ENCODE measurements around the gene SPPL2B. TPM values are rescaled to one million over a fixed set of nuclear protein-coding genes. Genes with fewer than 3 reads are reported as not detected.

Gene SPPL2B
- polyA plus RNA-seq, 3 donors from 2014 or later: 6.9 to 16.4 (median 12.5) TPM

- peak overlapping the region in 1 of 5 donors; percentile 33 for H3K4me3 Mint-ChIP-seq
- H3K4me1 Mint-ChIP-seq: peaks cover 6 to 19% of the 10 kb centered on the region in 2 donors
Observed at GRCh38 chr19:2307518-2308012, 20.9 kb upstream of the SPPL2B start.

DNA sequence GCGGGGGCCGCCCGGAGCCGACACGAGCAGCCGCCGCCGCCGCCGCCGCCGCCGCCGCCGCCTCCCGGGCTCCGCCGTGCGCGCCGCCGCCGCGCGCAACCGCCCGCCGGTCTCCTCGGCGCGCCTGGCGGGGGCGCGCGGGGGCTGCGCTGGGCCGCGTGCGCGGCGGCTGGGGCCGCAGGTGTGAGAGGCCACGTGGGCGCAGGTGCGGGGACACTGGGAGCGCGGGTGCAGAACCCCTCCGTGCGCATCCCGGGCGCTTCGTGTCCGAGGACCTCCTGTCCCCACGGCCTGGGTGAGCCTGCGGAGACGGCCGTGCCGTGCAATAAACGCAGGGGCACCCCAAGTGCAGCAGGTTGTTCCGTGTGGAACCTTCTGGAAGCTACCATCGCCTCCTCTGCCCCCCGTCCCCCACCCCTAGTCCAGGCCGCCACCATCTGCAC lies 20.3 kb upstream of the SPPL2B start, which contains the start of gene LINGO3:
TSS of gene LINGO3 (minus strand) at position 41 of the 443 bp plus-strand sequence. CDS start 16,378 bp downstream, outside the sequence.
- H3K27ac Mint-ChIP-seq: peak within 1 kb of the TSS in 2 of 6 donors; percentile 27 to 42
- H3K4me3 Mint-ChIP-seq: peak within 1 kb of the TSS in 3 of 5 donors; percentile 60 to 76 (median 70)
- no peak for DNase-seq
- H3K36me3 Mint-ChIP-seq: no peaks in the 10 kb centered on the region
- H3K27me3 Mint-ChIP-seq (ENCODE audit: low read depth in 3 of 3): peaks cover 24 to 39% (median 29%) of the 10 kb centered on the region in 3 donors
- H3K9me3 Mint-ChIP-seq: no peaks in the 10 kb centered on the region
- peaks cover under 1 to 14% of the 10 kb centered on the region in 2 donors for H3K4me1 Mint-ChIP-seq

More at GRCh38 chr19:2307518-2308012, 20.9 kb upstream of the SPPL2B start:
- DNase-seq: no peak
- Mint-ChIP-seq H3K27me3 (ENCODE audit: low read depth in 3 of 3) (peaks cover 21 to 43% (median 29%) of the 10 kb centered on the region in 3 donors), H3K27ac (no peak overlapping the region), H3K9me3 (no peaks in the 10 kb centered on the region), H3K36me3 (no peaks in the 10 kb centered on the region)

- Mint-ChIP-seq H3K27ac (no peak overlapping the region), H3K36me3 (peaks cover 0 to 4% (median under 1%) of the 10 kb centered on the region in 3 donors), H3K4me3 (no peak overlapping the region), H3K4me1 (peaks cover 0 to 5% of the 10 kb centered on the region in 2 donors), H3K9me3 (peaks cover 0 to 2% (median 1%) of the 10 kb centered on the region in 6 donors), H3K27me3 (ENCODE audit: low read depth in 3 of 3) (peaks cover 23 to 37% (median 25%) of the 10 kb centered on the region in 3 donors)
- no peak for DNase-seq
Observed at GRCh38 chr19:2309734-2310362, 18.6 kb upstream of the SPPL2B start.

DNA sequence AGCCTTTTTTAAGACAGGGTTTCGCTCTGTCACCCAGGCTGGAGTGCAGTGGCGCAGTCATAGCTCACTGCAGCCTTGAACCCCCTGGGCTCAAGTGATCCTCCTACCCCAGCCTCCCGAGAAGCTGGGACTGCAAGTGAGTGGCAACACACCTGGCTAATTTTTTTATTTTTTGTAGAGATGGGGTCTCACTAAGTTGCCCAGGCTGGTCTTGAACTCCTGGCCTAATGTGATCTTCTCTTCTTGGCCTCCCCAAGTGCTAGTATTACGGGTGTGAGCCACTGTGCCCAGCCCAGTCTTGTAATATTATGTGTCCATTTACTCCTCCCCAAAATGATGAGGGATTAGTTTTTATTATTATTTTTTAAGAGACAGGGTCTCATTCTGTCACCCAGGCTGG lies 17.4 kb upstream of the SPPL2B start:
- Mint-ChIP-seq H3K4me1 (peaks cover 7 to 11% of the 10 kb centered on the region in 2 donors), H3K36me3 (peaks cover 0 to 8% (median 6%) of the 10 kb centered on the region in 3 donors), H3K4me3 (no peak overlapping the region), H3K27ac (no peak overlapping the region), H3K27me3 (ENCODE audit: low read depth in 3 of 3) (peaks cover 25 to 32% (median 26%) of the 10 kb centered on the region in 3 donors), H3K9me3 (peaks cover 0 to 10% (median 7%) of the 10 kb centered on the region in 6 donors)
- no peak for DNase-seq

DNA sequence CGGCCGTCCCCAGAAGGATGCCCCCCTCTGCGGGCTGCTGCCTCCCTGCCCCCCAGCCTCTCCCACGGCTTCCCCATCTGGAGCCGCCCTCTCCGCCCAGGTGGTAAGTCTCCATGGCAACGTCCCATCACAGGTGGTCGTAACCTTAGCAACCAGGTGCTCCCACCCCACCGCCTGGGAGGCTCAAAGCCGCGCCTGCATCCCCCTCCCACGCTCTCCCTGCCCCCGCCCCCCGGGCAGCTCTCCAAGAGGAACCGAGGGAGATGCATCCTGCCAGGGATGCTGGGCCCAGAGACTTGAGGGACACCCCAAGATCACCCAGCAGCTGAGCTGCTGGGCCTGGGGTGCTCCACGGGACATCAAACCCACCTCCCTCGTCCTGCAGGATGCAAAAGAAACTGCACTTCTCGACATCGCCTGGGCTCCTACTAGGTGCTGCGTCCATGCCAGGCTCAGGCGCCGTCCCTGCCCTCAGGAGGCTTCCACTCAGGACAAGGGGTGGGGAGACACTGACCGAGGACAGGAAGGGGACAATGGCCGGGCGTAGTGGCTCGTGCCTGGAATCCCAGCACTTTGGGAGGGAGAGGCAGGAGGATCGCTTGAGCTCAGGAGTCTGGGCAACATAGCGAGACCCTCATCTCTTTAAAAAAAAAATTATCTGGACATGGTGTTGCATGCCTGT lies 15.5 kb upstream of the SPPL2B start:
- Mint-ChIP-seq H3K27me3 (ENCODE audit: low read depth in 3 of 3) (peaks cover 16 to 24% (median 20%) of the 10 kb centered on the region in 3 donors), H3K4me3 (peak overlapping the region in 1 of 5 donors; percentile 7), H3K27ac (no peak overlapping the region), H3K9me3 (peaks cover 0 to 10% (median 7%) of the 10 kb centered on the region in 6 donors), H3K36me3 (peaks cover 0 to 8% (median 6%) of the 10 kb centered on the region in 3 donors), H3K4me1 (peaks cover 8 to 11% of the 10 kb centered on the region in 2 donors)
- no peak for DNase-seq

- Mint-ChIP-seq H3K4me1 (peaks cover 5 to 8% of the 10 kb centered on the region in 2 donors), H3K36me3 (peaks cover 0 to 8% (median 6%) of the 10 kb centered on the region in 3 donors), H3K27me3 (ENCODE audit: low read depth in 3 of 3) (peaks cover 8 to 12% (median 9%) of the 10 kb centered on the region in 3 donors), H3K4me3 (peak overlapping the region in 2 of 5 donors; percentile 27 to 46), H3K9me3 (peaks cover 0 to 10% (median 7%) of the 10 kb centered on the region in 6 donors), H3K27ac (no peak overlapping the region)
- no peak for DNase-seq
Observed at GRCh38 chr19:2315121-2315817, 13.2 kb upstream of the SPPL2B start.

GRCh38 chr19:2315818-2316353 lies 12.6 kb upstream of the SPPL2B start:
- Mint-ChIP-seq H3K36me3 (peaks cover 0 to 8% (median 6%) of the 10 kb centered on the region in 3 donors), H3K9me3 (peaks cover 0 to 10% (median 7%) of the 10 kb centered on the region in 6 donors), H3K4me3 (peak overlapping the region in 3 of 5 donors; percentile 1 to 46 (median 15)), H3K27me3 (ENCODE audit: low read depth in 3 of 3) (peaks cover 8 to 12% (median 9%) of the 10 kb centered on the region in 3 donors), H3K4me1 (peaks cover 5 to 8% of the 10 kb centered on the region in 2 donors), H3K27ac (peak overlapping the region in 1 of 6 donors; percentile 66)
- DNase-seq: peak; percentile 60 to 61 (median 60)

- Mint-ChIP-seq H3K27me3 (ENCODE audit: low read depth in 3 of 3) (peaks cover 6 to 10% (median 8%) of the 10 kb centered on the region in 3 donors), H3K4me1 (peaks cover 5 to 8% of the 10 kb centered on the region in 2 donors), H3K4me3 (no peak overlapping the region), H3K36me3 (peaks cover 0 to 8% (median 6%) of the 10 kb centered on the region in 3 donors), H3K9me3 (peaks cover 0 to 10% (median 7%) of the 10 kb centered on the region in 6 donors), H3K27ac (no peak overlapping the region)
- DNase-seq: no peak
Observed at GRCh38 chr19:2317300-2317699, 11.2 kb upstream of the SPPL2B start.

- no peak for DNase-seq
- peaks cover 0 to 10% (median 7%) of the 10 kb centered on the region in 6 donors for H3K9me3 Mint-ChIP-seq
- H3K36me3 Mint-ChIP-seq: peaks cover 0 to 8% (median 6%) of the 10 kb centered on the region in 3 donors
- no peak overlapping the region for H3K27ac Mint-ChIP-seq
- peaks cover 5 to 8% of the 10 kb centered on the region in 2 donors for H3K4me1 Mint-ChIP-seq
- no peak overlapping the region for H3K4me3 Mint-ChIP-seq
- H3K27me3 Mint-ChIP-seq (ENCODE audit: low read depth in 3 of 3): peaks cover 5 to 10% (median 8%) of the 10 kb centered on the region in 3 donors
Observed at GRCh38 chr19:2317756-2318155, 10.7 kb upstream of the SPPL2B start.

- Mint-ChIP-seq H3K27ac (no peak overlapping the region), H3K4me1 (peaks cover 5 to 8% of the 10 kb centered on the region in 2 donors), H3K9me3 (peaks cover 0 to 10% (median 7%) of the 10 kb centered on the region in 6 donors), H3K4me3 (no peak overlapping the region), H3K27me3 (ENCODE audit: low read depth in 3 of 3) (peaks cover 0 to 6% (median 4%) of the 10 kb centered on the region in 3 donors), H3K36me3 (peaks cover 0 to 8% (median 6%) of the 10 kb centered on the region in 3 donors)
- no peak for DNase-seq
Observed at GRCh38 chr19:2318923-2319322, 9.6 kb upstream of the SPPL2B start.

DNA sequence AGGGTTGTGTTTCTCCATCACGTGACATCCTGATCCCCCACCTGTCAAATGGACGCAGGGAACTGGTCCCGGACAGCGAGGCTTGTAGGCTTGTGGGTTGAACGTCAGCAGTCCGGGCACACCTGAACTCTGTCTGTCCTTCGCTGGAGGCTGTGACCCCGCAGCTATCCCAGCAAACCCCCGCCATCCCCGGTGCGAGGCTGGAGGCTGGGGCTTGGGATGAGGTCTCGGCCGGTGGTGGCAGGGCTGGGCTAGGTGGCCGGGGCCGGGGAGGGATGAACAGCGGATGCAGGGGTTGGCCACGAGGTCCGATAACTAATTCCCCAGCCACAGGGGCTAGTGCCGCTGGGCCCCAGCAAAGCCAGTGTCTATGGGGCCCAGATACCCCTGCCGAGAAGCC lies 8.9 kb upstream of the SPPL2B start:
- Mint-ChIP-seq H3K4me3 (no peak overlapping the region), H3K27me3 (ENCODE audit: low read depth in 3 of 3) (peaks cover 0 to 6% (median 4%) of the 10 kb centered on the region in 3 donors), H3K4me1 (peaks cover 5 to 8% of the 10 kb centered on the region in 2 donors), H3K9me3 (peaks cover 0 to 10% (median 7%) of the 10 kb centered on the region in 6 donors), H3K27ac (no peak overlapping the region), H3K36me3 (peaks cover 0 to 7% (median 6%) of the 10 kb centered on the region in 3 donors)
- no peak for DNase-seq

- Mint-ChIP-seq H3K27me3 (ENCODE audit: low read depth in 3 of 3) (peaks cover 0 to 6% (median 1%) of the 10 kb centered on the region in 3 donors), H3K4me1 (peaks cover 5 to 8% of the 10 kb centered on the region in 2 donors), H3K9me3 (peaks cover 0 to 7% (median 3%) of the 10 kb centered on the region in 6 donors), H3K4me3 (no peak overlapping the region), H3K36me3 (peaks cover 0 to 3% (median 3%) of the 10 kb centered on the region in 3 donors), H3K27ac (no peak overlapping the region)
- DNase-seq: no peak
Observed at GRCh38 chr19:2320049-2320448, 8.4 kb upstream of the SPPL2B start.

DNA sequence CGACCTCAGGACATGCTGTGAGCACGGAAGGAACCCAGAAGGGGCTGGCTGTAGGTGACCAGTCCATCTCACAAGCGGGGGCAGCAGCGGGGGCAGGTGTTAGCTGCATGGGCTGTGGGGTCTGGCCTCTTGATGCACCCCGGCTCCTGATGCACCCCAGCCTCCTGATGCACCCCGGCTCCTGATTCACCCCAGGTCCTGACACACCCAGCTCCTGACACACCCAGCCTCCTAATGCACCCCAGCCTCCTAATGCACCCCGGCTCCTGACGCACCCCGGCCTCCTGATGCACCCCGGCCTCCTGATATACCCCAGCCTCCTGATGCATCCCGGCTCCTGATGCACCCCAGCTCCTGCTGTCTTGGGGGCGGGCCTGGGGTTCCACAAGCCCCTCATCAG lies 7.5 kb upstream of the SPPL2B start:
- no peak overlapping the region for H3K27ac Mint-ChIP-seq
- no peaks in the 10 kb centered on the region for H3K9me3 Mint-ChIP-seq

More for the DNA sequence above, 7.5 kb upstream of the SPPL2B start:
- DNase-seq: no peak
- Mint-ChIP-seq H3K27me3 (ENCODE audit: low read depth in 3 of 3) (peaks cover 0 to 2% (median 1%) of the 10 kb centered on the region in 3 donors), H3K4me3 (no peak overlapping the region), H3K36me3 (no peaks in the 10 kb centered on the region), H3K4me1 (peaks cover 6 to 8% of the 10 kb centered on the region in 2 donors)
